H1 (cell line): Measurements from ENCODE around the gene FPR3. TPM values are rescaled to one million over a fixed set of nuclear protein-coding genes. Genes with fewer than 3 reads are reported as not detected.

Experiments used
- CTCF ChIA-PET: fragments of 300-600 bp; sonication (Branson Sonifier 250); formaldehyde crosslinking; loops from one replicate; lab custom pipeline; 2021; ENCODE audit not compliant: partially characterized antibody; lab: Charles Lee
- POLR2A ChIA-PET: fragments of 300-600 bp; sonication (Branson Sonifier 250); formaldehyde crosslinking; loops from one replicate; lab custom pipeline; 2021; ENCODE audit warnings: inconsistent platforms; ENCODE audit not compliant: partially characterized antibody; lab: Charles Lee
- DNase-seq, 2 experiments: peaks; one replicate each; pipeline versions ENCODE4 v3.0.0 to v3.0.0-alpha.2; 2010 to 2022; ENCODE audit warnings: low spot score in 2 of 2, low read depth in 1 of 2, mixed read lengths in 1 of 2
- FAIRE-seq: peaks from 2 replicates; lab custom pipeline; 2011; peaks lifted over from hg19 to GRCh38; lab: Jason Lieb, UNC
- H2AFZ ChIP-seq: 2 replicates; pipeline ENCODE4 v1.8.1; 2012; ENCODE audit warnings: low read length, inconsistent platforms
- H2AK5ac ChIP-seq: 2 replicates; pipeline ENCODE4 v1.6.1; 2013; ENCODE audit warnings: low read depth, low read length
- H2BK120ac ChIP-seq: replicated peaks from 2 replicates; pipeline ENCODE3; 2013; ENCODE audit warnings: low read depth, low read length, inconsistent platforms
- H2BK12ac ChIP-seq: 2 replicates; pipeline ENCODE4 v1.6.1; 2013; ENCODE audit warnings: low read depth, low read length
- H2BK15ac ChIP-seq: 2 replicates; pipeline ENCODE4 v1.6.1; 2013; ENCODE audit warnings: low read length
- H2BK20ac ChIP-seq: 2 replicates; pipeline ENCODE4 v1.6.1; 2013; ENCODE audit warnings: low read length
- H2BK5ac ChIP-seq: 2 replicates; pipeline ENCODE4 v1.6.1; 2013; ENCODE audit warnings: low read depth, low read length
- H3K14ac ChIP-seq: 2 replicates; pipeline ENCODE4 v1.6.1; 2013; ENCODE audit warnings: inconsistent platforms; ENCODE audit not compliant: insufficient read length
- H3K18ac ChIP-seq: 2 replicates; pipeline ENCODE4 v1.6.1; 2013; ENCODE audit warnings: low read length; ENCODE audit errors: extremely low read depth
- H3K23ac ChIP-seq: 2 replicates; pipeline ENCODE4 v1.6.1; 2013; ENCODE audit warnings: inconsistent platforms; ENCODE audit not compliant: insufficient read length
- H3K23me2 ChIP-seq: 2 replicates; pipeline ENCODE4 v1.6.1; 2013; ENCODE audit warnings: low read depth, low read length
- H3K27ac ChIP-seq: 2 replicates; pipeline ENCODE4 v1.6.1; 2011; ENCODE audit warnings: low read depth, low read length, inconsistent platforms
- H3K27me3 ChIP-seq, 4 experiments: replicated peaks in 1 of 4; 1 replicate in 1 of 4; 2 replicates in 3 of 4; pipeline versions ENCODE4 v1.6.1 to v1.8.1; 2011 to 2013; ENCODE audit warnings: low read length in 3 of 4, mild to moderate bottlenecking in 3 of 4, inconsistent platforms in 2 of 4, mixed read lengths in 2 of 4, moderate library complexity in 1 of 4; ENCODE audit not compliant: control insufficient read depth in 3 of 4, insufficient read depth in 3 of 4; ENCODE audit errors: extremely low read depth in 1 of 4
- H3K36me3 ChIP-seq, 4 experiments: 2 replicates each; pipeline versions ENCODE4 v1.6.1 to v1.8.1; 2011 to 2013; ENCODE audit warnings: mild to moderate bottlenecking in 4 of 4, low read length in 3 of 4, moderate library complexity in 2 of 4, control low read depth in 1 of 4, inconsistent platforms in 1 of 4; ENCODE audit not compliant: insufficient read depth in 4 of 4, control insufficient read depth in 2 of 4
- H3K4ac ChIP-seq: replicated peaks from 2 replicates; pipeline ENCODE3; 2013; ENCODE audit warnings: low read length, low read depth, mixed read lengths, inconsistent platforms; ENCODE audit not compliant: insufficient read length
- H3K4me1 ChIP-seq, 4 experiments: replicated peaks in 1 of 4; 1 replicate in 1 of 4; 2 replicates in 3 of 4; pipeline versions ENCODE4 v1.6.1 to v1.8.1; 2011 to 2013; ENCODE audit warnings: low read length in 3 of 4, inconsistent platforms in 2 of 4, mixed read lengths in 1 of 4; ENCODE audit not compliant: insufficient read depth in 4 of 4, control insufficient read depth in 3 of 4
- H3K4me2 ChIP-seq, 2 experiments: 2 replicates each; pipeline versions ENCODE4 v1.6.1 to v1.8.1; 2011 to 2013; ENCODE audit warnings: low read depth in 2 of 2, low read length in 2 of 2, control low read depth in 1 of 2, inconsistent platforms in 1 of 2, mild to moderate bottlenecking in 1 of 2; ENCODE audit not compliant: insufficient read depth in 1 of 2
- H3K4me3 ChIP-seq, 4 experiments: fragments of 200-600, 300-600 bp in 1 of 4; sonication (generic), shearing (Covaris generic), sonication (Bioruptor Twin) in 1 of 4; 2 replicates each; pipeline versions ENCODE4 v1.5.1 to v1.8.1; 2011 to 2016; ENCODE audit warnings: low read length in 4 of 4, low read depth in 3 of 4, control low read depth in 2 of 4, inconsistent platforms in 2 of 4, mild to moderate bottlenecking in 2 of 4, mixed read lengths in 1 of 4, moderate library complexity in 1 of 4; ENCODE audit not compliant: insufficient read depth in 2 of 4; ENCODE audit errors: extremely low read depth in 1 of 4
- H3K56ac ChIP-seq: replicated peaks from 2 replicates; pipeline ENCODE3; 2013; ENCODE audit warnings: low read depth, mild to moderate bottlenecking, mixed read lengths, low read length, inconsistent platforms; ENCODE audit not compliant: insufficient read length
- H3K79me1 ChIP-seq: 2 replicates; pipeline ENCODE4 v1.6.1; 2013; ENCODE audit warnings: low read depth, low read length, control low read depth
- H3K79me2 ChIP-seq, 2 experiments: 2 replicates each; pipeline versions ENCODE4 v1.6.1 to v1.8.1; 2012 to 2013; ENCODE audit warnings: low read length in 2 of 2, mild to moderate bottlenecking in 2 of 2, inconsistent platforms in 1 of 2; ENCODE audit not compliant: insufficient read depth in 2 of 2, control insufficient read depth in 1 of 2
- H3K9ac ChIP-seq, 4 experiments: replicated peaks in 1 of 4; 1 replicate in 1 of 4; 2 replicates in 3 of 4; pipeline versions ENCODE4 v1.6.1 to v1.8.1; 2011 to 2013; ENCODE audit warnings: low read depth in 3 of 4, low read length in 3 of 4, control low read depth in 2 of 4, mild to moderate bottlenecking in 2 of 4, moderate library complexity in 2 of 4, inconsistent platforms in 1 of 4; ENCODE audit errors: extremely low read depth in 1 of 4
- H3K9me3 ChIP-seq, 2 experiments: 2 replicates each; pipeline versions ENCODE4 v1.6.1 to v1.8.1; 2012 to 2013; ENCODE audit warnings: mild to moderate bottlenecking in 2 of 2, moderate library complexity in 2 of 2, control low read depth in 1 of 2, inconsistent platforms in 1 of 2, low read depth in 1 of 2, low read length in 1 of 2, mixed read lengths in 1 of 2; ENCODE audit not compliant: insufficient read depth in 2 of 2
- H4K20me1 ChIP-seq, 2 experiments: replicated peaks in 1 of 2; 2 replicates each; pipeline versions ENCODE3 to v1.8.1; 2011 to 2013; ENCODE audit warnings: inconsistent platforms in 2 of 2, low read length in 2 of 2, mild to moderate bottlenecking in 1 of 2; ENCODE audit not compliant: insufficient read depth in 2 of 2, control insufficient read depth in 1 of 2
- H4K5ac ChIP-seq: 2 replicates; pipeline ENCODE4 v1.6.1; 2013; ENCODE audit warnings: low read length, low read depth, mixed read lengths, inconsistent platforms; ENCODE audit not compliant: insufficient read length
- H4K8ac ChIP-seq: 2 replicates; pipeline ENCODE4 v1.8.0; 2013; ENCODE audit warnings: mild to moderate bottlenecking, moderate library complexity, low read length, inconsistent platforms; ENCODE audit not compliant: insufficient read depth; ENCODE audit errors: extremely low read depth
- H4K91ac ChIP-seq: replicated peaks from 2 replicates; pipeline ENCODE3; 2013; ENCODE audit warnings: low read length, mixed read lengths, inconsistent platforms; ENCODE audit not compliant: insufficient read length
- BACH1 ChIP-seq: IDR thresholded peaks from 2 replicates; pipeline ENCODE4 v1.6.1; 2012; ENCODE audit warnings: low read length, improper control_type of control experiment
- RAD21 ChIP-seq, 2 experiments: IDR thresholded peaks in 1 of 2; conservative IDR thresholded peaks in 1 of 2; 2 replicates each; pipeline ENCODE4 v1.6.1; 2011; ENCODE audit warnings: low read depth in 2 of 2, low read length in 2 of 2, improper control_type of control experiment in 1 of 2, inconsistent platforms in 1 of 2, mild to moderate bottlenecking in 1 of 2, moderate library complexity in 1 of 2
- WGBS, 2 experiments: shearing (Covaris generic) in 1 of 2; methylation state at CpG; one replicate each; pipeline versions ENCODE4 v1.1.6 to v1.1.7; 2013 to 2015; ENCODE audit warnings: low lambda C conversion rate in 2 of 2, mixed read lengths in 2 of 2, inconsistent platforms in 1 of 2, low coverage in 1 of 2, missing lambda C conversion rate in 1 of 2; ENCODE audit not compliant: insufficient replicate concordance in 2 of 2, insufficient coverage in 1 of 2, insufficient read length in 1 of 2; ENCODE audit errors: extremely low coverage in 1 of 2, missing lambda C conversion rate in 1 of 2; 5-methylcytosine and 5-hydroxymethylcytosine counted together
- polyA plus RNA-seq, 7 experiments: library from polyadenylated mRNA; depleted of rRNA in 3 of 7; stranded (reverse) in 5 of 7; unstranded in 2 of 7; fragments of >200 nt in 5 of 7; fragments of 200-250 nt in 2 of 7; gene quantifications; 1 replicate in 5 of 7; 2 replicates in 1 of 7; 4 replicates in 1 of 7; pipeline versions ENCODE4 v1.2.1 to v1.2.3, GENCODE V29; 2011 to 2013; ENCODE audit warnings: missing spikeins in 2 of 7, mixed read lengths in 2 of 7
- total RNA-seq: library from RNA; stranded (reverse); fragmentation: NEBNext Ultra II Directional; extraction: Animal tissue kit (Norgen Biotek cat#: 25700); gene quantifications from 2 replicates; pipeline ENCODE4 v1.2.1, GENCODE V29; 2021

Gene FPR3
- total and polyA plus RNA-seq, 2 of the 8 experiments (the other 6 are each of a cell fraction or from before 2014, with no cell fraction given), result not detected

- H3K9ac ChIP-seq, result no peak overlapping the region
- peaks cover 0 to 5% (median 1%) of the 10 kb centered on the region in 4 experiments; a peak in 3 of 7 replicates for H3K4me1 ChIP-seq
- no peak overlapping the region for H2BK20ac ChIP-seq
- H2BK5ac ChIP-seq, result no peak overlapping the region
- POLR2A ChIA-PET, result no interaction called here
- H4K20me1 ChIP-seq, result no peaks in the 10 kb centered on the region
- no peak overlapping the region for H3K14ac ChIP-seq
- no peak overlapping the region for H4K91ac ChIP-seq
- H3K23ac ChIP-seq, result no peak overlapping the region
- WGBS, 2 experiments, result 92% methylated on average over 7 of the region's 7 CpGs; no CpG with 5 or more reads in 1 of the 2 experiments
- H2BK15ac ChIP-seq, result no peak overlapping the region
- DNase-seq, result no peak
- no peak overlapping the region for H2BK12ac ChIP-seq
- H2BK120ac ChIP-seq, result no peak overlapping the region
- TF ChIP-seq RAD21 (IDR thresholded peaks at IDR 0.05 in 1 of 2, conservative IDR thresholded peaks at IDR 0.05 in 1 of 2; ENCODE audit: low read depth in 2 of 2, low read length in 2 of 2) (peak in 1 of 2 experiments; percentile 14; a peak in 1 of 4 replicates), BACH1 (no peak)
- TF ChIP-seq, all 59 proteins: peak for 1
- Histone ChIP-seq H3K27me3 (no peaks in the 10 kb centered on the region), H3K56ac (no peak overlapping the region), H3K23me2 (no peaks in the 10 kb centered on the region; the same call in 1 of the 2 replicates), H3K4ac (no peak overlapping the region), H4K5ac (no peak overlapping the region), H2AFZ (no peak overlapping the region), H3K4me2 (no peak overlapping the region), H3K79me2 (no peaks in the 10 kb centered on the region), H2AK5ac (no peak overlapping the region), H3K18ac (no peak overlapping the region), H3K27ac (no peak overlapping the region), H3K79me1 (no peaks in the 10 kb centered on the region), H3K4me3 (no peak overlapping the region), H3K9me3 (peaks cover 17 to 40% of the 10 kb centered on the region in 2 experiments), H3K36me3 (peaks cover 0 to 8% (median 0%) of the 10 kb centered on the region in 4 experiments; a peak in 2 of 8 replicates), H4K8ac (no peak overlapping the region)
- no peak for FAIRE-seq
- CTCF ChIA-PET, result interaction anchor here (2.2 kb wide), 1 partner anchor 32 kb away, joined by 8 read pairs; no protein-coding TSS in a partner anchor
Observed at GRCh38 chr19:51810223-51810622, 15.3 kb downstream of the FPR3 start.
